HG03039 (cell line): ENCODE measurements around the gene HS6ST1.

Experiments used
- ATAC-seq: cut with Tn5 transposase; IDR thresholded peaks from one replicate; pipeline ENCODE4 v1.9.1; 2021; ENCODE audit warnings: mild to moderate bottlenecking, moderate library complexity; ENCODE audit not compliant: unreplicated experiment

The HS6ST1 gene

DNA sequence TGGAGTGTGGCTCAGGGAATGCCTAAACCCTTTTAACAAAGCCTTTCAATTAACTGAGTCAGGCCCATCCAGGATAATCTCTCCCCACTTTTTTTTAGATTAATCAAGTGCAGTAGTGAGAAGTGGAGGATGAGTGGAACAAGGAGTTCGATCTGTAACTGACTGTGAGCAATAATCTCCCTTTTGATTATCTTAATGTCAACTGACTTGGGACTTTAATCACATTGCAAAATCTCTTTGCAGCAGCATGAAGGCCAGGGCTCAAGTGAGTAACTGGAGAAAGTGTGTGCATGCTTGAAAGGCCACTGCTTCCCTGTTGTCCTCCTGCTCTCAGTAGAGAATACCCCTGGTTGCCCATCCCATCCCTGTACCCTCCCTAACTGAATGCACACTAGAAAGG, 32.1 kb upstream of the HS6ST1 start:
- ATAC-seq, result no peak

DNA sequence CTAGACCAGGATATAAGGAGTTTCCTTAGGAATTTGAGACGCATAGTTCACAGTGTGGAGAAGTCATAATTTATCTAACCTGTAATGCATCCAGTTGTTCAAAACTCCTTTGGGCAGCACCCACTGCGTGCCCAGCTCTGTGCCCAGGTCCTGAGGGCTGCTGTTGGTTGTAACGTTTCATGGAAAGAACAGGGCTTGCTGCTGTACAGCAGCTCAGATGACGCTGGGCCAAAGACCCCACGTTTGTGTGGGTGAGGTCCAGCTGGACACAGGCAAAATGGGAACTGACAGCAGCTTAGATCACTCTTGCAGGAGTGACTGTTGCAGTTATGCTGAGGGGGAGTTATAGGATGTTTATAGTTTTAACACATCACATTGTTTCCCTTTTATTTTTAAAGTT, 30.0 kb upstream of the HS6ST1 start:
- no peak for ATAC-seq

DNA sequence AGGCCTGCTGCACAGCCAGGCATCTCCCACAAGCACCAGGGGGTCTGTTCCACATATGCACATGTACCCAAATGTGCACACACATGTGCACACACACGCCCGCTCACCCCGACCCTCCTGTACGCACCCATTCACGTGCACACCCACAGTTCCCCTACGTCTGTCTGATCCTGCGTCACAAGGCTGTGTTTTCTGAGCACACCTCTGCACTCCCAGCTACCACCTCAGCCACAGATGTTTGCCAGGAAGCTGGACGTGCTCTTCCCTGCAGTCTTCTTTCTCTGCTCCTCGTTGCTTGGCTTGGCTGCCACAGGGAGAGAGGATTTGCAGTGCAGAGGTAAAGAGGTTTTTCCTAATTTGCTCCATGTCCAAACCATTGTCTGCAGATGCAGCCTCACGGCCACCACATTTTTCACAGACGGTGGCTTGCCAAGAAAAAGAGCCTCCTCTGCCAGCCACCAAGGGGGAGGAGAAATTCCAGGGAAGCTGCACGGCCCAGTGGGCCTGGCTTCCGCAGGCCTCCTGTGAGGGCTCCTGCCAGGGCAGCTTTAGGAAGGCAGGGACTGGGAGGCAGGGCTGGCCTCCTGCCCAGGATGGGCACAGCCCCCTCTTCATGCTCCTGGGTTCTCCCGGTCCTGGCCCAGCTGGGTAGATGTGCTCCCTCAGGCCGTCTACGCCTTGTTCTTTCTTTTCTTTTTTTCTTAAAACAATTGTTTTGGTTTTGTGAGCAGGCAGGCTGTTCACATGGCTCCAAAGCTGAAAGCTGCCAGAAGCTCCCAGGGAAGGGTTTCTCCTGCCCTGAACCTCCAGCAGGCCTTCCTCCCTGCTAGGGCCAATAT, 29.3 kb upstream of the HS6ST1 start:
- ATAC-seq, result no peak

DNA sequence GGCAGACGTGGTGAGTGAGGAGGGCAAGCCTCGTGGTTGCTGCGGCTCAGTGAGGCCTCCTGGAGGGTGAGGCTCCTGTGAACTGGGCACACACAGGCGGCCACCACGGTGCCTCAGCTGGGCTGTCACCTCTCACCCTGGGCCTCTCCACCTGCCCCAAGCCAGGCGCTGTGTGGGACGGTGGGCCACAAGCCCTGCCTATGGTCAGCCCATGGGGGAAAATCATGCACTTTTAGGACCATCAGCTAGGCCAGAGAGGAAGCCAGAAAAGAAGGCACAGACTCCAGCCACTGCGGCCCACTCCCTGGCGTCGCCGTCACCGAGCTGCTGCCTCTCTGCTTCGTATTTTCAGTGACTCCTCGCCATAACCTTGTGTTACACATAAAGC, 28.5 kb upstream of the HS6ST1 start:
- no peak for ATAC-seq

DNA sequence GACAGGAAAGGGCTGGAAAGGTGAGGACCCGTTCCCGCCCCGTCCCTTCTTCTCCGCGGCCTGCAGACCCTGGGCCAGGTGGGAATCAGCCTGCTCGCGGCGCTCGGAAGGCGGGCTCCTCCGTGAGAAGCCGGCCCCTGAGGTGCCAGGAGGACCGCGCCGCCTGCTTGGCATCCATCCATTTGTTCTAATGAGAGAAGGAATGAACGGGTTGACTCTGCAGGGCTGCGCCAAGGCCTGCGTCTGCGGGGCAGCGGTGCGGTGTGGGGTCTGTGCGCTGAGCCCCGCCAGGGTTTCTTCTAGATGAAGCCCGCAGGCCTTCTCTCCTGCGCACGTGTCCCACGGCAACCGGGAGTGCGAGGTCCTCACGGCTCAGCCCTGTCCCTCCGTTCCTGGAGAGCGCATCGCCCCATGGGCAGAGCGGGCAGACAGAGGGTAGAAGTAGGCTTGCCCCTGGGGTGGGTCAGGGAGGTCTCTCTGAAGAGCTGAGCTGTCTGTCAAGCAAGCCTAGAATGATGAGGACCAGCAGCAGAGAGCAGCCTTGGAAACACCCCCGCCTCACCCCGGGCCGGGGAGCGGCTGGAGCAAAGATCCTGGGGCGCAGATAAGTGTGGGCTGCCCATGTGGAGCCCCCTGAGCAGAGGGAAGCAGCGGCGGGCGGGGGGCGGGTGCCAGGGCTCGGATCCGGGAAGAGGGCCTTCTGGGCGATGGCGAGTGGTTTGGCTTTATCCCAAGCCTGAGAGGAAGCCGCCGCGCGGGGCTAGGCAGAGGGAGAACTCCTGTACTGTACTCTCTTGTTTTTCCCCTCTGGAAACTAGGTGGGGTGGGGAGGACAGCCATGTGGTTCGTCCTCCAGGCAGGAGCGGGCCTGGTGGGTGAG, 27.9 kb upstream of the HS6ST1 start:
- no peak for ATAC-seq

DNA sequence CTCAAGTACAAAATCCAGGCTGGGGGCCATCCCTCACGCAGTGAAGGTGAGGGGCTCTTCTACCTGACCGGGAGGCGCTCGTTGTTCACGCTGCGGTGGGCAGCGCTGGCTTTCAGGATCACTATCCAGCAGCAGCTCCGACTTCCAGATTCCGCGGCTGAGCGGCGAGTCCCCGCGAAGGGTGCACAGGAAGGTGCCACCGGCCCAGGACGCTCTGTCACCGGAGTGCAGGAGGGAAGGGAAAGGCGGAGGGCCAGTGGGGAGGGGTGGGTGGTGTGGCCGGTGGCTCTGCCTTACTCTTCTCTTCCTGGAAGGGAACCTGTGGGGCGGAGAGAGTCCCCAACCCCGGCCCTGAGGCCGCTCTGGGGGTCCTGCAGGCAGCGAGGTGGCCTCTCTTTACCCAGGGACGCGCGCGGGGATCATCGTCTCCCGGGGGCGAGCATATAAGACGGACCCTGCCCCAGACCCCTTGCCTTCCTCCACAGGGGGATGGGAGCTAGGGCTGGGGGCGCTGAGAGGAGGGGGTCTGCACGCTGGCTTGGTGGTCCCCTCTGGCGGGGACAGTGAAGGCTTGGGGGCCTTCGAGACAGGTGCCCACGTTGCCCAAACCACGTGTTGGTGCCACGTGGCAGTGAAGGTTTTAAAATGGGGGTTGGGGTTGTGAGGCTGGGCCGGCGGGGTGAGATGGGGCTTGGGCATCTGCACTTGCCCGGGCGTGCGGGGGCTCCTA, 26.9 kb upstream of the HS6ST1 start:
- no peak for ATAC-seq

DNA sequence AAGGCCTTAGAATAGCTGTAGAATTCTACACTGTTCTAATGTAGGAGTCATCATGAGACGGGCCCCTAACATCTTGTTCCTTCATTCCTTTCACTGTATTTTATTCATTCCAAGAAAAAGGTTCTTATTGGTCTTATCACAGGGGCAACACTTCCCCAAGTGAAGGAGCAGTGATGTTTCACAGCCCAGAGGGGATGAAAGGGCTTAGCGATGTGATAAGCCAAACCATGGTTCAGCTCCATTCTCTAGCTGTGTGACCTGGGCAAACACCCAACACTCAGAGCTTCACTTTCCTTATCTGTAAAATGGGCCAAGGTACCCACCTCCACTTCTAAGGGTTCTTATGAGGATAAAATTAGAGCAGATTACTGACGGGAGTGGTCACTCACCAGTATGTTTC, 25.4 kb upstream of the HS6ST1 start:
- no peak for ATAC-seq

DNA sequence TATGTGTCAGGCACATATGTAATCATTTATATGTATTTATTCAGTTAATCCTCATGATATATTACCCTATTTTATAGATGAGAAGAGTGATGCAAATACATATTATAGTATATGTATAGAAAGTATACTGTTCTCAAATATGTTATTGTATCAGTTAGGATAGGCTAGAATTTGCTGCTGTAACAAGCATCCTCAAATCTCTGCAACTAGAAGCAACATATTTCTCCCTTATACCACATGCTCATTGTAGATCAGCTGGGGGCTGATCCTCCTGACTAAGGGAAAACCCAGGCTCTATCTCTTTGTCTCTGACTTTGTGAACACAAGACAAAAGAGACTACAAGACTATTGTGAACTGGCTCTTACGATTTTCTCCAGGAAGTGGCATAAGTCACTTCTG, 24.8 kb upstream of the HS6ST1 start:
- ATAC-seq, result no peak

DNA sequence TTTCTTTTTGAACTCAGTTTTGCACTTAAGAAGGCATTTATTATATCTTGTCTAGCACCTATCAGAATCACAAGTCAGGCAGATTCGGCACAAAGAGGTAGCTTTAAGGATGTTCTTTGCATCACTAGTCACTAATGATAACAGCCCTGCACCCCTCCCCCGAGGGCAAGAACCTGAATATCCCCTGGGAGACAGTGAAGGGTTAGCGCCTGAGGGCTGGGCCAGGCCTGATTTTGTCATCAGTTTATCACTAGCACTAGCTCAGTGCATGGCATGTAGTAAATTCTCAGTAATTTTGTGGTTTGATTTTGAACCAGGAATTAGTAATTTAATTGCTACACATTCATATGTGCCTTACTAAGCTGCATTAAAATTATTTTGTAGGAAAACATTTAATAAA, 23.9 kb upstream of the HS6ST1 start:
- no peak for ATAC-seq

DNA sequence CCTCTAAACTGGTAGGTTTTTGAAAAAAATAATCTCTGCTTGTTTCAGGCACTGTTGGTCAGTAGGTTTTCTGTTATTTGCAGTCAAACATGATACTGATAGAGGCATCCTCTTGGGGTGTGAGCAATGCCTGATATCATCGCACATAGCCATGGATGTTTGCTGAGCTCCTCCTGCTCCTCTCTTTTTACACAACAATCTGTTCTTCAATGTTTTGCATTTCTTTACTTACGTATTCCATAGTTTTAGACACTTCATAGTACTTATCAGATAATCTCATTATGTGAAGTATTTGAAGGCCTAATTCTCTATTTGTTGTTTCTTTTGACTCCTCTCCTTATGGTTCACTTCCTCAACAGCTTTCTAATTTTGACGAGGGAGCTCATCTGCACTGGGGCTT, 23.0 kb upstream of the HS6ST1 start:
- ATAC-seq, result no peak

DNA sequence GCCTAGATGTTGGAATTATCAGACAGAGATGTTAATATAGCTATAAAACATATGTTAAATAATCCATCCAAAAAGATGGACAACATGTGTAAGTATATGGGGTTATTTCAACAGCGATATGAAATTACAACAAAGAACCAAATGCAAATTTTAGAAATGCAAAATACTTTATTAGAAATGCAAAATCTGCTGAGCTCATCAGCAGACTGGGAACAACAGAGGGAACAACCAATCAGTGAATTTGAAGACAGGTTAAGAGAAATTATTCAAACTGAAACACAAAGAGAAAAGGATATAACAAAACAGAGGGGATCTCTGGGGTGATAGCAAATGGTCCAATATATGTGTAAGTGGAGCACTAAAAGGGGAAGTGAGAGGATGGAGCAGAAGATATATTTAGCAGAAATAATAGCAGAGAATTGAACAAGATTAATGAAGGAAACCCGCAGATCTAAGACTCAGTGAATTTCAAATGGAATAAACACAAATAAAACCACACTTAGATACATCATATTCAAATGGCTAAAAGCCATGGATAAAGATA, 13.5 kb upstream of the HS6ST1 start:
- ATAC-seq, result no peak

DNA sequence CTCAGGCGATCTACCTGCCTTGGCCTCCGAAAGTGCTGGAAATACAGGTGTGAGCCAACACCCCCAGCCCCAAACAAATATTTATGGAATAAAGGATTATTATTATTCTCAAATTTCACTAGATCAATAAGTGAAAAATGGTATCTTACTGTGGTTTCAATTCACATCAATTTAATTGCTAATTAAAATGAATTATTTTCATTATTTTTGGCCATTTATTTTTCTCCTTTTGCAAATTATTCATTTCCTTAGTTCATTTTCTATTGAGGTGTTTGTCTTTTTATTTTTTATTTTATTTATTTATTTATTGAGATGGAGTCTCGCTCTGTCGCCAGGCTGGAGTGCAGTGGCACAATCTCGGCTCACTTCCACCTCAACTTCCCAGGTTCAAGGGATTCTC, 11.9 kb upstream of the HS6ST1 start:
- ATAC-seq, result no peak

DNA sequence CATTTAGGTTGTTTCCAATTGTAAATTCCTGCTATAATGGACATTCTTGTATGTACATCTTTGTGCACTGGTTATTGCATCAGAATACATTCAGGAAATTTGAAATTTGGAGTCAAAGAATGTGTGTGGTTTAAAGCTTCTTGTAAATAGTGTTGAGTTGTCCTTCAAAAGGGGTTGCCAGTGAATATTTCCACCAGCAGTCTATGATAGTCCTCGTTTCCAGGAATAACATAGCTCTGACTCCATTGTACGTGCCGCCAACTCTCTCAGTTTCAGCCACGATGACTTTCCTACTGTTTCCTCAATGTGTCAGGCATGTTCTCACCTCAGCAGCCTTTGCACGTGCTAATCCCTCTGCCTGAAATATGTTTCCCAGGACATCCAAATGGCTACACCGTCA, 10.9 kb upstream of the HS6ST1 start:
- no peak for ATAC-seq

DNA sequence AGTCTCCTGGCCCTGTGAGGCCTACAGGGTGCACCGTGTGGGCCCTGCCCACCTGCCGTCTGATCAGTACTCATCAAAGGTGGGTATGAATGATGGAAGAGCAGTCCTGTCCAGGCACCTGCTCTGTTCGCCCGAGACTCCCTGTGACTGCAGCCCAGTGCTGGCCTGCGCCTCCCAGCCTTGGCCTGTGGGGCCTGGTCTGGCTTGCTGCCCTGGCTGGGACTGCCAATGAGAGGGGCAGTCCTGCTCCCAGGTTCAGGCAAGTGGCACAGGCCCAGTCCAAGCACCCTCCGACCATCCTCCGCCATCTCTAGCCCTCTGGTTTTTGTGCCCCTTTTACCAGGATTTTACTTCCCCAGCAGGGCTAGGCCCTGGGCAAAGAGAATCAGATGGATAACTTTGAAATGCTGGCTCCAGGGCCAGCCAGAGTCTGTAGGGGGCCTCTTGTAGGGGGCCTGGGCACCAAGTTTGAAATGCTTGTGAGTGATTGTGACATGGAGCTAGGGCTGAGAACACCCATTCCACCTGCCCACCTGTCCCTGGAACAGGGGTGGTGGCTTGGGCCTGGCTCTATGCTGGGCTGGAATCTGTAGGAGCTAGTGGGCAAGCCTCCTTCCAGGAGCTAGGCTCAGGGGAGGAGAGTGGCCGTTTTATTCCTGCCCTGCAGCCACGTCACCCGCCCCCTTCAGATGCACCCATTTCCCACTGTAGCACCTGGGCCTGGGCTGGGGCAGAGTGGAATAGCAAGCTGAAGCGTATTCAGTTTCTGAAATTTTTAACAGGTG, 8.7 kb upstream of the HS6ST1 start:
- ATAC-seq, result no peak

DNA sequence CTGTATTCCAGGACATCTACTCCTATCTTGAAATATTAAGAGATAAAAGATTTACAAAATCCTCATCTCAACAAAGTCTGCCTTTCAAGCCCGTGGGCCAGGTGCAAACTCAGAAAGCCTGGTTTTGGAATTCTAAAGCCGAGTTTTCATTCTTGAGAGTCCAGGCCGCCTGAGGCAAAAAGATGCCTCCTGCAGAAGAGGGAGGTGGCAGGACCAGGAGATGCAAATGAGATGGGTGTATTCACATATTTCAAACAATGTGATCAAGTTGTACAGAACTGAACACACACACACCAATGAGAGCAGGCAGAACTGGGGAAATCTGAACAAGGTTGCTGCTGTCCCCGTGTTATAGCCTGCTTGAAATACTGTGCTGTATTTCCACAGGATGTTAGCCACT, 7.7 kb upstream of the HS6ST1 start:
- ATAC-seq, result no peak

DNA sequence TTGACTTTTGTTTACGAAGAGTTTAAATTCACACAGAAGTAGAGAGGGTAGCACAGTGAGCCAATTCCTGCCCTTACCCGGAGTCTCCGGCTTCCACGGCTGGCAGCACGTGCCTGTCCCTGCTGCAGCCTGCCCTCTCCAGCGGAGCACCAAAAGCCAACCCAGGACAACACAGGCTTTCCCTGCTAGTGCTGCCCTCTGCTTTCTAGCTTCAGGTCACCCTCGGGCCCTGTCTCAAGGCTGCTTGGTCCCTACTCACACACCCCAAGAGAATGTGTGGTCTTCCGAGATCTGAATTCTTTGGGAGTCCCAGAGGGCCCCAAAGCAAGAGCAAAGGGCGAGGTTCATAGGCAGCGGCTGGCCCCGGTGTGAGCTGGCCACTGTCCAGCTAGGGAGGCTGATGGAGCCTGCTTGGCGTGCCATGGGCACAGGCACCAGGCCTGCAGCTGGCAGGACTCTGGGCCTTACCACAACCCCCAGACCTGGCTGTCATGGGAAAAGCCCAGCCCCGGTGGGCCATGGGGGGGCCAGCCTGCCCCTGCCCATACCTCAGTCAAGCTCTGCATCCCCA, 7.0 kb upstream of the HS6ST1 start:
- no peak for ATAC-seq

DNA sequence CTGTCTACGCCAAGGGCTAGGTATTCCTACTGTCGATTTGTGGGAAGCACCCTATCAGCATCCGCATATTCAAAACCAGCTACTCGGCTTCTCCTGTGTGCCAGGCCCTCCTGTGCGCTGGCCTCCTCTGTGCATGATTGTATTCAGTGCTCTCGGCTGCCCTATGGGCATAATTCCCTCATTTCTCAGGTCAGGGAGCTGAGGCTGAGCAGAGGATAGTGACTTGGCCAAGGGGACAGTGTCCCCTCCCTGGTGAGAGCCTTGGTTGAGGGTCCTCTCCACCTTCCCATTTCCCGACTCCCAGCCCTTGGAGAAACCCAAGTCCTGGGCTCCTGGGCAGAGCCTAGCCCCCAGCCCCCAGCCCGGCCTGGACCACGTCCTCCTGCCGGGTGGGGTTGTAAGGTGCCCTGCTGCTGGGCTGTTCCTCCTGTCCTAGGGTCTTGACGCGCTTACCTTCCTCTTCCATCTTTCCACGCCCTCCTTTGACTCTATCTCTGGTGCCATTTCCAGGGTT, 6.3 kb upstream of the HS6ST1 start:
- ATAC-seq, result no peak

DNA sequence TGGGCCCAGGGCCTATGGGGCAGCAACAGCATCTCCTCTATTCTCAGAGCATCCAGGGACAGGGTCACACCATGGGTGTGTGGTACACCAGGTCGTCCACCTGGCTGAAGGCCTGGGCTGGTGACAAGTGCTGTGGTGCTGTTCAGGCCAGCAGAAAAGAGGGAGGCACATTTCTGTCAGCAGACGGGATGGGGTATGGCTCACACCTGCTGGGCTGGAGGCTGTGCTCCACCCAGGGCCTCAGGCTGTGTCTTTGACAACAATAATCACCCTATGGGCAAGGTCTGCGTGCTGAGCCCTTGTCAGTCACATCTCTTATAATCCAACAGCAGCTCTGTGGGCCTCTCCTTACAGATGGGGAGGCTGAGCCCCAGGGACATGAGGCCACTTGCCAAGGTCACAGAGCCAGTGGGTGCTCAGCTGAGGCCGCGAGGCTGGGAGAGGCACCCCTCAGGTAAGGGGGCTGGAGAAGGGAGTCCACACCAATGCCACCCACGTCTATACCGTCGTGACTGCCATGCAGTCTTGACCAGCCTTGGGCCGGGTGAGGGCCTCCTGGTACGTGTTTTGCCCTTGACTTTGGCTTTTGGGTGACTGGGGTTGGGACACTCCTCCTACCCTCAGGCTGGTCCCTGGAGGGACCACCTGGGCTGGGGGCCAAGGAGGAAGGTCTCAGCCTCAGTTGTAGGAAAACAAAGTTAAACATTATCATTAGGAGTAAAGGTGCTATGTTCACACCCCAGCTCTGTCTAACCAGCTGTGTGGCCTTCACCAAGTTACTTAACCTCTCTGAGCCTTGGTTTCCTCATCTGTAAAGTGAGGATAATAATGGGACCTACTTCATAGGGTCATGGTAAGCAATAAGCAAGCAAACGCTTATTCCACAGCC, 5.6 kb upstream of the HS6ST1 start:
- no peak for ATAC-seq

DNA sequence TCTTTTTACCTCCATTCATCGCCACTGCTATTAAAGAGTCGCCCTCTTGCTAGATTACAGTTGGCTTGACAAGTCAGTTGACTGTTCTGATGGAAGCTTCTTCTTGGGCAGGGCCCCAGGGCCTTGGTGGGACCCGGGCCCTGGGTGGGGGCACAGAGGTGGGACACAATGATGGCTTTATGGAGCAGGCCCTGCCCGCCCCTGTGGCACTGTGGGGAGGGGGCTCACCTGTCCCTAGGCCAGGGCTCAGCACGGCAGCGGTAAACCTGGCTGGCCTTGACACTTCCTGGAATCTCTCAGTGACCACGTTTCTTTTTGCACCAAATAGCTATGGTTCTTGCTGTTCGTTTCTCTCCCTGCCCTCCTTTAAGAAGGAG, 4.9 kb upstream of the HS6ST1 start:
- ATAC-seq, result no peak
